B cell (primary cell): Measurements from ENCODE around the gene MAPK8. TPM values are rescaled to one million over a fixed set of nuclear protein-coding genes. Genes with fewer than 3 reads are reported as not detected.

Source experiments
- ATAC-seq: fragments of 200-7000 bp; cut with Tn5 transposase; one replicate; pipeline ENCODE4 v1.10.0; 2021; ENCODE audit warnings: low read depth, mild to moderate bottlenecking, moderate number of reproducible peaks, moderate library complexity
- CTCF ChIA-PET: fragments of 350-600 bp; sonication (Branson Sonifier 250); formaldehyde crosslinking; loops from one replicate; lab custom pipeline; 2021; ENCODE audit warnings: antibody characterized with exemption, inconsistent platforms; lab: Charles Lee
- POLR2A ChIA-PET: fragments of 350-600 bp; sonication (Branson Sonifier 250); formaldehyde crosslinking; loops from one replicate; lab custom pipeline; 2021; ENCODE audit warnings: antibody characterized with exemption; lab: Charles Lee
- DNase-seq: peaks from one replicate; pipeline ENCODE4 v3.0.0; 2013
- H2AFZ ChIP-seq: 2 replicates; pipeline ENCODE4 v1.6.1; 2012; ENCODE audit warnings: mild to moderate bottlenecking, low read depth, low read length; ENCODE audit not compliant: insufficient read depth, poor library complexity, severe bottlenecking
- H3K27ac ChIP-seq, 2 donors: 1 replicate in 1 of 2; 2 replicates in 1 of 2; pipeline ENCODE4 v1.5.1; 2012 to 2013; ENCODE audit warnings: low read length in 2 of 2, mild to moderate bottlenecking in 2 of 2, moderate library complexity in 1 of 2
- H3K27me3 ChIP-seq, 4 experiments: fragments of 200-600 bp in 1 of 4; sonication (generic) in 1 of 4; replicated peaks in 1 of 4; 1 replicate in 2 of 4; 2 replicates in 2 of 4; pipeline versions ENCODE4 v1.6.1 to v1.7.0; 2013 to 2016; ENCODE audit warnings: low read length in 3 of 4, mild to moderate bottlenecking in 2 of 4, mixed read lengths in 1 of 4, moderate library complexity in 1 of 4; ENCODE audit not compliant: insufficient read depth in 4 of 4, control insufficient read depth in 3 of 4; ENCODE audit errors: control extremely low read depth in 1 of 4
- H3K36me3 ChIP-seq, 2 experiments: replicated peaks in 1 of 2; 1 replicate in 1 of 2; 2 replicates in 1 of 2; pipeline versions ENCODE4 v1.6.1 to v1.7.1; 2013; ENCODE audit warnings: low read length in 1 of 2; ENCODE audit not compliant: insufficient read depth in 2 of 2, control insufficient read depth in 1 of 2; ENCODE audit errors: control extremely low read depth in 1 of 2, extremely low read depth in 1 of 2
- H3K4me1 ChIP-seq, 2 donors: fragments of 200-600 bp in 1 of 2; sonication (generic) in 1 of 2; 1 replicate in 1 of 2; 2 replicates in 1 of 2; pipeline versions ENCODE4 v1.5.1 to v1.6.1; 2013 to 2017; ENCODE audit warnings: low read length in 2 of 2; ENCODE audit not compliant: control insufficient read depth in 2 of 2, insufficient read depth in 2 of 2
- H3K4me2 ChIP-seq: replicated peaks from 2 replicates; pipeline ENCODE3; 2012; ENCODE audit warnings: mild to moderate bottlenecking, low read depth, low read length; ENCODE audit not compliant: poor library complexity, severe bottlenecking
- H3K4me3 ChIP-seq, 5 experiments: fragments of 200-600 bp in 1 of 5; sonication (generic) in 1 of 5; 1 replicate in 3 of 5; 2 replicates in 2 of 5; pipeline versions ENCODE4 v1.5.1 to v1.7.0; 2011 to 2016; ENCODE audit warnings: low read length in 4 of 5, mild to moderate bottlenecking in 4 of 5, low read depth in 2 of 5, control low read depth in 1 of 5, moderate library complexity in 1 of 5; ENCODE audit not compliant: insufficient read depth in 1 of 5; ENCODE audit errors: control extremely low read depth in 1 of 5, extremely low read depth in 1 of 5
- H3K79me2 ChIP-seq: fragments of 200-600 bp; sonication (generic); one replicate; pipeline ENCODE4 v1.6.0; 2016; ENCODE audit warnings: low read length; ENCODE audit not compliant: control insufficient read depth, insufficient read depth
- H3K9ac ChIP-seq: fragments of 200-600 bp; sonication (generic); 2 replicates; pipeline ENCODE4 v1.6.1; 2017; ENCODE audit warnings: mild to moderate bottlenecking, low read length, moderate library complexity
- H3K9me3 ChIP-seq, 3 donors: one replicate each; pipeline versions ENCODE4 v1.6.1 to v1.7.1; 2013; ENCODE audit warnings: low read length in 2 of 3; ENCODE audit not compliant: control insufficient read depth in 2 of 3, insufficient read depth in 1 of 3; ENCODE audit errors: control extremely low read depth in 1 of 3
- H4K20me1 ChIP-seq: 2 replicates; pipeline ENCODE4 v1.6.0; 2012; ENCODE audit warnings: mild to moderate bottlenecking, low read length; ENCODE audit not compliant: insufficient read depth, control insufficient read depth, poor library complexity, severe bottlenecking
- H3K27ac Mint-ChIP-seq: one replicate; pipeline ENCODE4 v1.8.0; 2021; ENCODE audit warnings: mixed read lengths
- H3K27me3 Mint-ChIP-seq: one replicate; pipeline ENCODE4 v1.8.0; 2021; ENCODE audit warnings: mixed read lengths
- H3K4me1 Mint-ChIP-seq: one replicate; pipeline ENCODE4 v1.8.0; 2021; ENCODE audit warnings: mixed read lengths
- H3K4me3 Mint-ChIP-seq: one replicate; pipeline ENCODE4 v1.8.0; 2021; ENCODE audit warnings: mixed read lengths
- H3K9me3 Mint-ChIP-seq: one replicate; pipeline ENCODE4 v1.8.0; 2022; ENCODE audit warnings: mixed read lengths; ENCODE audit not compliant: insufficient read depth
- EZH2 ChIP-seq: IDR thresholded peaks from 2 replicates; pipeline ENCODE4 v1.6.1; 2012; ENCODE audit warnings: borderline replicate concordance, low read depth, mild to moderate bottlenecking, moderate library complexity, low read length; ENCODE audit not compliant: insufficient read depth, poor library complexity, severe bottlenecking
- WGBS: methylation state at CpG from one replicate; pipeline ENCODE4 v1.1.5; 2013; ENCODE audit warnings: missing lambda C conversion rate; ENCODE audit not compliant: insufficient coverage; 5-methylcytosine and 5-hydroxymethylcytosine counted together
- intact Hi-C: fragments of 100-400 bp; cut with micrococcal nuclease; formaldehyde crosslinking; loops from one replicate; pipeline ENCODE4 v1.10.0; 2022
- polyA plus RNA-seq: library from polyadenylated mRNA; depleted of rRNA; stranded (reverse); fragments of >200 nt; gene quantifications from 2 replicates; pipeline ENCODE4 v1.2.3, GENCODE V29; 2012
- total RNA-seq, 2 donors: library from RNA; stranded (reverse); fragments of 120-200 nt in 1 of 2; gene quantifications; 1 replicate in 1 of 2; 2 replicates in 1 of 2; pipeline versions ENCODE4 v1.2.3 to v1.2.4, GENCODE V29; 2013 to 2022
- TF ChIP-seq, protein P1 (sequence below): fragments of 200-600 bp; IDR thresholded peaks from one replicate; pipeline ENCODE4 v1.8.0; 2022; ENCODE audit warnings: antibody characterized with exemption, mild to moderate bottlenecking

Gene MAPK8
- total and polyA plus RNA-seq, 2 donors (not counting 1 experiment from before 2014, with no cell fraction given) = 13.7 to 40.0 TPM

DNA sequence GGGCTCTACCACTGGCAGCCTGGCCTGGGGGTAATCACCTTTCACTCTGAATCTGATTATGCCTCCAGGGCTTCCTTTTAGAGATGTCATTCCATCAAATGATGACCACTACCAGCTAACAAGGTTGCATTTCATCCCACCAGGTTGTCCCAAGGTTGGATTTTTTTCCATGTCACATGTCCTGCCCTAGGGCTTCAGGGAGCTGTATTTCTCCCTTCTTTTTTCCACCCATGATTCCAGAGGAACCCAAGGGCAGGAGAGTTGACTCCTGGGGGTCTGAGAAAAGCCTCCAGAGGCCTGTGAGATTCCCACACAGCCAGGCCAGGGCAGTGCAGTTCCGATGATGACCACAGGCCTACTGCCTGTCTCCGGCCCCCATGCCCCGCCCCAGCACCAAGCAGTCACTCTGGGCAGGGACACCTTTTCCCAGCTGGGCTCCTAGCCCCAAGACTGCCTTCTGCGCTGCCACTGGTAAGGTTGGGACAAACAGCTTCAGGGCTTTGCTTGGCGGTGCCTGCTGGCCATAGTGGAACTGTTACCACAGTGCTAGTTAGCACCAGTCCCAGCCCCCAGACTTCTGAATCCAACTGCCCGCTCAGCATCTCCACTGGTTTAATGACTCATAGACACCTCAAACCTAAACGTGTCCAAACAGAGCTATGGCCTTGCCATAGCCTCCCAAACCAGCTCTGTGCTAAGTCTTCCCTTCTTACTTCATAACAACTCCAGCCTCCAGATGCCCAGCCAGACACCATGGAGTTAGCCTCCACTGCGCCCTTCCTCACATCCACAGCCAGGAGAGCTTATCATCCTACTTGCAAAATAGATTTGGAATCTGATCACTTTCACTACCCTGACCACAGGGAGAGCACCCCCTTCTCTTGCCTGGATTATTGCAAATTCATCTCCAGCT lies 164.7 kb downstream of the MAPK8 start:
- DNase-seq (no peak), ATAC-seq (no peak)
- TF ChIP-seq, protein P1, sequence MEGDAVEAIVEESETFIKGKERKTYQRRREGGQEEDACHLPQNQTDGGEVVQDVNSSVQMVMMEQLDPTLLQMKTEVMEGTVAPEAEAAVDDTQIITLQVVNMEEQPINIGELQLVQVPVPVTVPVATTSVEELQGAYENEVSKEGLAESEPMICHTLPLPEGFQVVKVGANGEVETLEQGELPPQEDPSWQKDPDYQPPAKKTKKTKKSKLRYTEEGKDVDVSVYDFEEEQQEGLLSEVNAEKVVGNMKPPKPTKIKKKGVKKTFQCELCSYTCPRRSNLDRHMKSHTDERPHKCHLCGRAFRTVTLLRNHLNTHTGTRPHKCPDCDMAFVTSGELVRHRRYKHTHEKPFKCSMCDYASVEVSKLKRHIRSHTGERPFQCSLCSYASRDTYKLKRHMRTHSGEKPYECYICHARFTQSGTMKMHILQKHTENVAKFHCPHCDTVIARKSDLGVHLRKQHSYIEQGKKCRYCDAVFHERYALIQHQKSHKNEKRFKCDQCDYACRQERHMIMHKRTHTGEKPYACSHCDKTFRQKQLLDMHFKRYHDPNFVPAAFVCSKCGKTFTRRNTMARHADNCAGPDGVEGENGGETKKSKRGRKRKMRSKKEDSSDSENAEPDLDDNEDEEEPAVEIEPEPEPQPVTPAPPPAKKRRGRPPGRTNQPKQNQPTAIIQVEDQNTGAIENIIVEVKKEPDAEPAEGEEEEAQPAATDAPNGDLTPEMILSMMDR = no peak
- TF ChIP-seq EZH2 = no peak
- Histone ChIP-seq H3K9ac (no peak overlapping the region), H3K4me3 (no peak overlapping the region), H3K79me2 (no peaks in the 10 kb centered on the region), H3K9me3 (peaks cover 0 to 2% (median 0%) of the 10 kb centered on the region in 3 donors), H2AFZ (no peak overlapping the region), H3K27me3 (no peaks in the 10 kb centered on the region), H4K20me1 (no peaks in the 10 kb centered on the region), H3K4me1 (no peaks in the 10 kb centered on the region), H3K4me2 (no peak overlapping the region), H3K36me3 (no peaks in the 10 kb centered on the region), H3K27ac (no peak overlapping the region)
- ChIA-PET CTCF (no interaction called here), POLR2A (no interaction called here)
- WGBS = 82% methylated on average over 8 of the region's 8 CpGs
- no peak overlapping the region for H3K4me3 Mint-ChIP-seq
- no peak overlapping the region for H3K27ac Mint-ChIP-seq
- H3K27me3 Mint-ChIP-seq = peaks cover 11% of the 10 kb centered on the region
- no peaks in the 10 kb centered on the region for H3K4me1 Mint-ChIP-seq
- H3K9me3 Mint-ChIP-seq = no peaks in the 10 kb centered on the region
- intact Hi-C loops = no loop called here

DNA sequence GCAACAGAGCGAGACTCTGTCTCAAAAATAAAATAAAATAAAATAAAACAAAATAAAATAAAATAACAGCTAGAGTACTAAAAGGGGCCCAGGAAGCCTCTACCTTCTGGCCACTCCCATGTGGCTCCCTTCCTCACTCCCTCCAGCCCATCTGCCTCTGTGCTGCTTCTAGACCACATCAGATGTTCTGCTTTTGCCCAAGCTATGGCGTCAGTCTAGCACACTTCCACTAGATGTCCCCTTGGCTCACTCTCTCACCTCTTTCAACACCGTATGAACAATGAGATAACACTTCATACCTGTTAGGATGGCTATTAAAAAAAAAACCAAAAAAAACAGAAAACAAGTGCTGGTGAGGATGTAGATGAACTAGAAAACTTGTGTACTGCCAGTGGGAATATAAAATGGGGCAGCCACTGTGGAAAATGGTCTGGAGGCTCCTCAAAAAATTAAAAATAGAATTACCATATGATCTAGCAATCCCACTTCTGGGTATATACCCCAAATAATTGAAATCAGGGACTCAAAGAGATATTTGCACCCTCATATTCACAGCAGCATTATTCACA lies 166.1 kb downstream of the MAPK8 start:
- H3K79me2 ChIP-seq = no peaks in the 10 kb centered on the region
- H3K27me3 ChIP-seq = no peaks in the 10 kb centered on the region
- H3K36me3 ChIP-seq = no peaks in the 10 kb centered on the region
- Mint-ChIP-seq H3K4me1 (no peaks in the 10 kb centered on the region), H3K4me3 (no peak overlapping the region), H3K27ac (no peak overlapping the region), H3K27me3 (peaks cover 11% of the 10 kb centered on the region), H3K9me3 (no peaks in the 10 kb centered on the region)
- WGBS = no CpG with 5 or more reads among the region's 3 CpGs
- TF ChIP-seq EZH2 = no peak
- TF ChIP-seq, protein P1 = no peak
- H3K4me2 ChIP-seq = no peak overlapping the region
- POLR2A ChIA-PET = no interaction called here
- ATAC-seq (no peak), DNase-seq (no peak)
- H3K4me1 ChIP-seq = no peaks in the 10 kb centered on the region
- no peak overlapping the region for H3K9ac ChIP-seq
- no peak overlapping the region for H2AFZ ChIP-seq
- no peak overlapping the region for H3K4me3 ChIP-seq
- no peak overlapping the region for H3K27ac ChIP-seq
- H4K20me1 ChIP-seq = no peaks in the 10 kb centered on the region
- intact Hi-C loops = no loop called here
- CTCF ChIA-PET = no interaction called here
- H3K9me3 ChIP-seq = peaks cover 0 to 5% (median 0%) of the 10 kb centered on the region in 3 donors
